Gastrocnemius medialis (tissue), 4 donors: ENCODE data around the gene GNAS-AS1.

Source experiments
- POLR2A ChIP-seq, 2 donors: fragments of 450-650 bp; IDR thresholded peaks; one replicate each; pipeline ENCODE4 v1.6.1; 2017; ENCODE audit warnings: antibody characterized with exemption in 2 of 2, mild to moderate bottlenecking in 2 of 2, moderate library complexity in 2 of 2
- TF ChIP-seq, protein P1 (sequence below), 5 experiments: fragments of 450-650 bp in 3 of 5; fragments of 200-600 bp in 2 of 5; sonication (generic) in 2 of 5; IDR thresholded peaks in 4 of 5; conservative IDR thresholded peaks in 1 of 5; 1 replicate in 4 of 5; 2 replicates in 1 of 5; pipeline ENCODE4 v1.5.1; 2016 to 2019; ENCODE audit warnings: antibody characterized with exemption in 5 of 5, mild to moderate bottlenecking in 3 of 5, moderate library complexity in 3 of 5

DNA sequence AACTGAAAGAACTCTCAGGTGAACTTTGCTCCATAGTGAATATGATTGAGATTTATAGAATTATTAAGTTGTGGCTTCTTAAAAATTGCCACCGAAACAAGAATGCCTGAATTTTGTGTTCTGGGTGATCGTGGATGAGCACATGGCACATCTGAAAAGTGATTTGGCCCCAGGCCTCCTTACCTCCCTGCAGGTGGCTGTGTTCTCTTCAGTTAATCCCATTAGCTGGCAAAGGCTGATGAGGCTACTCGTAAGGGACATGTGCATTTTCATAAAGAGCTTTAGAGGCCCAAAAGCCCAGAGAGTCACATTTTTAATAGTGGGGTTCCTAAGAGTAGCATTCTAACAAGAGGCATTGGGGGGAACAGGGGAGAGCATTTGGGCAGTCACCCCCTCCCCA, 24.4 kb upstream of the GNAS-AS1 start:
- TF ChIP-seq, protein P1, sequence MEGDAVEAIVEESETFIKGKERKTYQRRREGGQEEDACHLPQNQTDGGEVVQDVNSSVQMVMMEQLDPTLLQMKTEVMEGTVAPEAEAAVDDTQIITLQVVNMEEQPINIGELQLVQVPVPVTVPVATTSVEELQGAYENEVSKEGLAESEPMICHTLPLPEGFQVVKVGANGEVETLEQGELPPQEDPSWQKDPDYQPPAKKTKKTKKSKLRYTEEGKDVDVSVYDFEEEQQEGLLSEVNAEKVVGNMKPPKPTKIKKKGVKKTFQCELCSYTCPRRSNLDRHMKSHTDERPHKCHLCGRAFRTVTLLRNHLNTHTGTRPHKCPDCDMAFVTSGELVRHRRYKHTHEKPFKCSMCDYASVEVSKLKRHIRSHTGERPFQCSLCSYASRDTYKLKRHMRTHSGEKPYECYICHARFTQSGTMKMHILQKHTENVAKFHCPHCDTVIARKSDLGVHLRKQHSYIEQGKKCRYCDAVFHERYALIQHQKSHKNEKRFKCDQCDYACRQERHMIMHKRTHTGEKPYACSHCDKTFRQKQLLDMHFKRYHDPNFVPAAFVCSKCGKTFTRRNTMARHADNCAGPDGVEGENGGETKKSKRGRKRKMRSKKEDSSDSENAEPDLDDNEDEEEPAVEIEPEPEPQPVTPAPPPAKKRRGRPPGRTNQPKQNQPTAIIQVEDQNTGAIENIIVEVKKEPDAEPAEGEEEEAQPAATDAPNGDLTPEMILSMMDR (IDR thresholded peaks at IDR 0.05 in 4 of 5, conservative IDR thresholded peaks at IDR 0.05 in 1 of 5), result no peak
- no peak for TF ChIP-seq POLR2A (IDR thresholded peaks at IDR 0.05)
